ENCODE results near the gene DDX21. TPM values are rescaled to one million over a fixed set of nuclear protein-coding genes. Genes with fewer than 3 reads are reported as not detected.

DDX21 gene
- total and polyA plus RNA-seq, 12 donors = 10.2 to 52.4 (median 23.8) TPM

DNA sequence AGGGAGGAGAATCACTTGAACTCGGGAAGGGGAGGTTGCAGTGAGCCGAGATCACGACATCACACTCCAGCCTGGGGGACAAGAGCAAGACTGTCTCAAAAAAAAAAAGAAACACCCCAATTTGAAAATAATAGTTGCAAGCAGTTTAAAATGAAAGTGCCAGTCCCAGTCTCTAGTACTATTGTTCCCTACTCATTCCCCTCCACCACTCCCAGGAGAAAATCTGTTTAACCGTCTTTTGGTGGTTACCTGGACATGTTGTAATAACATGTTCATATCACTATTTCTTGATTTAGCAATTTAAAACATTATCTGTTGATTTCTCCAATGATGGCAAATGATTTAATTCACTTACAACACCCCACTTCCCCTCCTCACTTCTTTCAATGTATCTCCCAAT lies 77.3 kb downstream of the DDX21 start:
- Histone ChIP-seq H3K4me3 (no peak overlapping the region), H3K27me3 (no peaks in the 10 kb centered on the region), H3K27ac (no peak overlapping the region), H3K36me3 (no peaks in the 10 kb centered on the region), H3K9me3 (no peaks in the 10 kb centered on the region), H3K4me1 (peaks cover 0 to 7% (median 0%) of the 10 kb centered on the region in 9 donors)
- TF ChIP-seq, protein P1, sequence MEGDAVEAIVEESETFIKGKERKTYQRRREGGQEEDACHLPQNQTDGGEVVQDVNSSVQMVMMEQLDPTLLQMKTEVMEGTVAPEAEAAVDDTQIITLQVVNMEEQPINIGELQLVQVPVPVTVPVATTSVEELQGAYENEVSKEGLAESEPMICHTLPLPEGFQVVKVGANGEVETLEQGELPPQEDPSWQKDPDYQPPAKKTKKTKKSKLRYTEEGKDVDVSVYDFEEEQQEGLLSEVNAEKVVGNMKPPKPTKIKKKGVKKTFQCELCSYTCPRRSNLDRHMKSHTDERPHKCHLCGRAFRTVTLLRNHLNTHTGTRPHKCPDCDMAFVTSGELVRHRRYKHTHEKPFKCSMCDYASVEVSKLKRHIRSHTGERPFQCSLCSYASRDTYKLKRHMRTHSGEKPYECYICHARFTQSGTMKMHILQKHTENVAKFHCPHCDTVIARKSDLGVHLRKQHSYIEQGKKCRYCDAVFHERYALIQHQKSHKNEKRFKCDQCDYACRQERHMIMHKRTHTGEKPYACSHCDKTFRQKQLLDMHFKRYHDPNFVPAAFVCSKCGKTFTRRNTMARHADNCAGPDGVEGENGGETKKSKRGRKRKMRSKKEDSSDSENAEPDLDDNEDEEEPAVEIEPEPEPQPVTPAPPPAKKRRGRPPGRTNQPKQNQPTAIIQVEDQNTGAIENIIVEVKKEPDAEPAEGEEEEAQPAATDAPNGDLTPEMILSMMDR (IDR thresholded peaks at IDR 0.05) = no peak
- intact Hi-C loops (cut with DNase I) = no loop called here
- WGBS, 2 donors = 80 to 89% methylated on average over 4 of the region's 4 CpGs
- DNase-seq (no peak), ATAC-seq (no peak)

Other genes starting within 250 kb of the DDX21 start
- gene CCAR1, start 234.9 kb upstream of the DDX21 start, total RNA-seq = 10 to 100 TPM; 23.5 to 37.1 (median 30.5) TPM
- 10 to 100 TPM; 24.1 to 62.3 TPM for gene CCAR1, start 234.9 kb upstream of the DDX21 start, polyA plus RNA-seq
- gene STOX1, start 128.6 kb upstream of the DDX21 start, total RNA-seq = 1 to 10 TPM in 1 of 10 donors, under 1 TPM in 7, not detected in 2; 0.09 to 1.1 (median 0.20) TPM
- gene STOX1, start 128.6 kb upstream of the DDX21 start, polyA plus RNA-seq = 1 to 10 TPM in 1 of 2 donors, under 1 TPM in 1; 0.22 to 1.9 TPM
- gene DDX50, start 54.9 kb upstream of the DDX21 start, total RNA-seq = 10 to 100 TPM; 18.3 to 21.7 (median 20.4) TPM
- gene DDX50, start 54.9 kb upstream of the DDX21 start, polyA plus RNA-seq = 10 to 100 TPM in 1 of 2 donors, 1 to 10 TPM in 1; 7.2 to 15.8 TPM
- 10 to 100 TPM; 42.3 to 67.9 (median 53.2) TPM for gene KIFBP, start 32.6 kb downstream of the DDX21 start, total RNA-seq
- 10 to 100 TPM; 16.7 to 37.9 TPM for gene KIFBP, start 32.6 kb downstream of the DDX21 start, polyA plus RNA-seq
- gene SRGN, start 131.9 kb downstream of the DDX21 start, total RNA-seq = 100 to 1,000 TPM in 1 of 10 donors, 10 to 100 TPM in 9; 30.0 to 156 (median 51.8) TPM
- 10 to 100 TPM; 23.1 to 99.2 TPM for gene SRGN, start 131.9 kb downstream of the DDX21 start, polyA plus RNA-seq
- 10 to 100 TPM; 30.0 to 43.8 (median 35.2) TPM for gene VPS26A, start 168.0 kb downstream of the DDX21 start, total RNA-seq
- gene VPS26A, start 168.0 kb downstream of the DDX21 start, polyA plus RNA-seq = 10 to 100 TPM; 15.9 to 20.0 TPM
- 10 to 100 TPM; 32.9 to 49.4 (median 38.0) TPM for gene SUPV3L1, start 224.1 kb downstream of the DDX21 start, total RNA-seq
- 100 to 1,000 TPM in 1 of 2 donors, 10 to 100 TPM in 1; 23.8 to 139 TPM for gene SUPV3L1, start 224.1 kb downstream of the DDX21 start, polyA plus RNA-seq

Data from heart right ventricle (tissue), 16 donors.